HL-60/S4 treated with retinoic acid at 250 ng/mL for 4 days and 3 days (cell line): ENCODE measurements around the gene GM2A.
"Not testable (repeated sequence)": the region's sequence is repeated elsewhere in the genome, so short reads cannot be mapped to it uniquely, and the experiment has no call there.

Source experiments
- in situ Hi-C: fragments of 300-500 bp; cut with MboI; formaldehyde crosslinking; loops from 2 replicates; pipeline ENCODE4 v1.7.0; 2022; ENCODE audit warnings: low sequenced_read_pairs

The GM2A gene

DNA sequence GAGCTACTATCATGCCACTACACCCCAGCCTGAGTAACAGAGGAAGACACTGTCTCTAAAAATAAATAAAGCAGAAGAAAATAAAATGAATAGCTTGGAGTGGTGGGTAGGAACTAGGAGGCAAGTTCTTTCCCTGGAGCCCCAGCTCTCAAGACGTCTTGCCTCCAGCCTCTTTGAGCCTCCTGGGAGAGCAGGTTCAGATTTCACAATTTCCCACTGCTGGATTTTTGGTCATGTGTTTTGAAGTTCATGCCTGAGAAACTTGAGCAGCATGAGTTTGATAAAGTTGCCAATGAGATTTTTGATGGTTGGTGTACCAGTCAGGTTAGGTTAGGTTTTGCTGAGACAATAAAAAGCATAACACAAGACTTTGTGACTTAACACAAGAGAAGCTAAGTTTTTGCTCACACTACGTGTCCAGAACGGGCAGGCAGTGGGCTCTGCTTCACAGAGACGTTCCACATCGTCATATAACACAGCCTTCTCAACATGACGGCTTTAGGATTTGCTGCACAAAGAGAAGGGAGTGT lies 25.0 kb upstream of the GM2A start:
- in situ Hi-C loops = no loop called here

DNA sequence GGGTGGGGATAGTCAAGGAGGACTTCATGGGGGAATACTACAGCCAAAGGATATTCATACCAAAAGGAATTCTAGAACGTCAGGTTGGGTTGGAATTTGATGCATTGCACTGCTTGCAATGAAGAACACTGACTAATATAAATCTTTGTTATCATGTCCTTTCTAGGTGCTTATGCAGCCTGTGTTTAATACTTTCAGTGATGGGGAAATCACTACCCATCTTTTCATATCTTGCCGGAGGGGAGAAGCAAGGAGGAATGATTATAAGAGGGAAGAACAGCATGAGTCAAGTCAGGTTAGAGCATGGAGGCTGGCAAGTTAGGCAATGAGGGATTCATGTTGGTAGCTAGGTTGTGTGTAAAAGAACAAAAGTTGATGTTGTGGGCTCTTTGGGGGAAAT lies 24.0 kb upstream of the GM2A start:
- in situ Hi-C loops = no loop called here

DNA sequence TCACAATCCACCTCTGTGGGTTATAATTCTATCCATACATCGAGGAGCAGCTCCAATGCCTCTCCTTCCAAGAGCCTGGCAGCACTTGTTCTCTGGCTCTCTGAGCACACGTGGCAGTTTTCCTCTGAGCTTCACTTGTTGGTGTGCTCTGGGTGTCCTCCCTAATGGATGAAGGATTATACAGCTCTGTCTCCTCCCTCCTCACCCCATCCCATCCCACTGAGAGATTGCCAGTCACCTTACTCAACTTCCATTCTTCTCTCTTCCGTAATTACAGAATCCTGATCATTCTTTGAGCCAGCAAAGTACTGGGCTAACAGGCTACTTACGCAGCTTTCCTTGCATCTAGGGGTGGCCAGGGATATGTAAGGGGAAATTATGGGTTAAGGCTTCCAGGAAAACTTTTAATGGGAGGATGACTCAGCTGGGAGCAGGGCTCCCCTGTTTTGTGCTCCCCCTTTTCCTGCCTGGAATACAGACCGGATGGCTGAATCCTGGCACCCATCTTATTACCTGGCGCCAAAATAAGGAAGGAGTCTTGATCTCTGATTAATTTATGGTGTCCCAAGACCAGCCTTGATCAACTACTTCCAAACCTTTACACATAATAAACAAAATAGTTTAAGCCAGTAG lies 22.8 kb upstream of the GM2A start:
- in situ Hi-C loops = no loop called here

DNA sequence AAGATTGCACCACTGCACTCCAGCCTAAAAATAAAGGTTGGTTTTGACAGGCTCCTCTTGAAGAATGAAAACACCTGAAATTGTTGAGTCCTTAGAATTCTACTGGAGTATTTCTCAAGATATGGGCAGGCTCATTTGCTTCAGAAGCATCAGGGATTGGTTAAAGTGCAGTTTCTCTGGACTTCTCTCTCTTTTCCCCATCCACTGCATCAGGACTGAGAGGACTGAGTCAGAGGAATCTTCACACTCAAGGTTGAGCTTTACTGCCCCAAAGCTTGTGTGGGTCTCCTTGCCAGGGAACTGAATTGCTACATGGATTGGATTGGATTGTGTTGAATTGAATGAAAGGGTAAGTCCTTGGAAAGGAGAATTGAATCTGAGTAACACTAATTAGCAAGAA lies 21.6 kb upstream of the GM2A start:
- in situ Hi-C loops = no loop called here

DNA sequence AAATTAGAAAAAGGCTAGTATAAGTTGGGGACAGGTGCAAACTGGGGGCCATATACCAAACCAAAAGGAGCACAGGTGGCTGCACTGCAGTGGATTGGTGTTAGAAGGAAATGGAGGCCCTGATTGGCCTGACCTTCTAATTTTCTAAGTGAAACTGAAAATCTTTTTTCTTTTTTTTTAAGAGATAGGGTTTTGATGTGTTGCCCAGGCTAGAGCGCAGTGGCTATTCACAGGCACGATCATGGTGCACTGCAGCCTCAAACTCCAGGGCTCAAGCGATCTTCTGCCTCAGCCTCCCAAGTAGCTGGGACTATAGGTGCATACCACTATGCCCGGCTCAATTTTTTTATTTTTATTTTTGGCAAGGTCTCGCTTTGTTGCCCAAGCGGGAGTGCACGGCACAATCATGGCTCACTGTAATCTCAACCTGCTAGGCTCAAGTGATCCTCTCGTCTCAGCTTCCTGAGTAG lies 19.3 kb upstream of the GM2A start:
- in situ Hi-C loops = no loop called here

DNA sequence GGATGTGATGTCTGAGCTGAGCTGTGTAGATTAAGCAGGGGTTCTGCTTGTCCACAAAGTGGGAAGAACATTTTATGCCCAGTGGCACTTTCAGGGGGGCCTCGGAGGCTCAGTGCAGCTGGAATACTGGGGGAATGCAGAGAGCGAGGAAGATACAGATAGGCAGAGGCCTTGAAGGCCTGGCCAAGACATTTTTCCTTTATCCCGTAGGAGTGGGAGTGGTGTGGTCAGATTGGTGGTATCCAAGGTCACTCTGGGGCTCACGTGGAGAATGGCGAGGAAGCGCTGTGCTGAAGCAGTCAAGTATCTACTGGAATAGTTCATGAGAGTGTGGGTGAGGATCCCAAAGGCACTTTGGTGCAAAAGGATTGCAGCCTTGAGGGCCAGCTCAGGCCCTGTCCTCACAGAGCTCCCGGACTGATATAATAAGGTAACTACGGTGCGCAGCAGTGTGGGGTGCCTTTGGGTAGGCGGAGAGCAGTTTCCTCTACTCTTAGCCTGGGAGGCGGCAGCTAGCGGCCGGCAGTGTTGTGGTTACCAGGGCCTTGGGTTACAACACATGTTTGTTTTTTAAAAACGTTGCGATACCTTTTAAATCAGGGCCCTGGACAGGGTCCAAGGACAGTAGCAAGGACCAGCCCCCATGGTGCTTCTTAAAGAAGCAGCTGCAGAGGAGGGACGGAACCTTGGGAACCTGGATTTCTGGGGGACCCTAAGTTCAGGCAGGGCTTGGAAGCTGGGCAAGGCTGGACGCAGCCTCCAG lies 18.3 kb upstream of the GM2A start:
- in situ Hi-C loops = no loop called here

DNA sequence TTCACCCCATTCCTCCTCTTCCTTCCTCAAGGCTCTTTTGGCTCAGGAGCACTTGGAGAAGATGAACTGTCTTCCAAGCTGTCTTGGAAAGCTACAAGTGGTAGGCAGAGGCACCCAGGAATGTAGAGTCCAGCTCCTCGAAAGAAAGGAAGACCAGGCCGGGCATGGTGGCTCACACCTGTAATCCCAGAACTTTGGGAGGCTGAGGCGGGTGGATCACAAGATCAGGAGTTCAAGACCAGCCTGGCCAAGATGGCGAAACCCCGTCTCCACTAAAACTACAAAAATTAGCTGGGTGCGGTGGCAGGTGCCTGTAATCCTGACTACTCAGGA lies 17.8 kb upstream of the GM2A start:
- in situ Hi-C loops = not testable (repeated sequence)

DNA sequence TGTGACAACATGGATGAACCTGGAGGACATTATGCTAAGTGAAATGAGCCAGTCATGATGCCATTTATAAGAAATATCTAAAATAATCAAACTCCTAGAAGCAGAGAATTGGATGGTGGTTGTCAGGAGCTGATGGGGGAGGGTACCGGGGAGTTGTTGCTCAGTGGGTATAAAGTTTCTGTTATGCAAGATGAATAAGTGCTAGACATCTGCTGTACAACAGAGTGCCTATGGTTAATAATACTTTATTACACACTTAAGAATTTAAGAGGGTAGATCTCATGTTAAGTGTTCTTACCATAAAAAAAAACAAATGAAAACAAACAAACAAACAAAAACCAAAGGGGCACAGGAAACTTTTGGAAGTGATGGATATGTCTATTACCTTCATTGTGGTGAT lies 16.1 kb upstream of the GM2A start:
- in situ Hi-C loops = no loop called here

DNA sequence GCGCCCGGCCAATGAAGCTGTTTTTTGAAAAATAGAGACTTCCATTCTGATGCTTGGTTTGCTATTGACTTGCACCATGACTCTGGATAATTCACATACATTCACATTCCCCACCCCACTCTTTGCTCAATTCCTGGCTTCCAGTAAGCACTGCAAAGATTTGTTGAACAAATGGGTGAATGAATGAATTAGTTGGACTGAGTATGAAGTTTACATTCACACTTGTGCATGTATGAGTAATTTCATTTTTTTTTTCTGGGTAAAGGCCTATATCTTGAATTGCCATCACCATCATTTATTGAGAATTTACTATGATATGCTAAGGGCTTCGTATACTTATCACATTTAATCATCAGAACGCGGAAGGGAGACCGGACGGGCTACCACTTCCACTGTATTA lies 15.3 kb upstream of the GM2A start:
- in situ Hi-C loops = no loop called here

DNA sequence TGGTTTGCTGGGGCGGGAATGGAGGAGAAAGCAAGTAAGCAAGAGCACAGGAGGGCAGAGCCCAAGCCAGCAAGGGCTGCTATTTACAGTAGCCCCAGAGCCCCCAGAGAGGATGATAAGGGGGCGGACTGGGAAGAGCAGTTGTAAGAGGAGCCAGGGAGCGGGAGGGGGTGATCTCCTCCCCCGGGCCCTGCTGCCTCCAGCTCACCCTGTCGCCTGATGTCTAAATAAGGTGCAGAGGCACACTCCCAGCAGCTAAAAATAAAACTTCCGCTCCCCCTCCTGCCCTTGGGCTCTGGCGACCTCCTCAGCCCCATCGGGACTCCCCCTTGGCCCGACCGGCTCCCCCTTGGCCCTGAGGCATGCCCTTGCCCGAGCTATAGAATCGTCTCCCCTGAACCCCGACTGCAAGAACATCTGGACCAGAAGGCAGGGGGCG lies 14.7 kb upstream of the GM2A start:
- in situ Hi-C loops = no loop called here

DNA sequence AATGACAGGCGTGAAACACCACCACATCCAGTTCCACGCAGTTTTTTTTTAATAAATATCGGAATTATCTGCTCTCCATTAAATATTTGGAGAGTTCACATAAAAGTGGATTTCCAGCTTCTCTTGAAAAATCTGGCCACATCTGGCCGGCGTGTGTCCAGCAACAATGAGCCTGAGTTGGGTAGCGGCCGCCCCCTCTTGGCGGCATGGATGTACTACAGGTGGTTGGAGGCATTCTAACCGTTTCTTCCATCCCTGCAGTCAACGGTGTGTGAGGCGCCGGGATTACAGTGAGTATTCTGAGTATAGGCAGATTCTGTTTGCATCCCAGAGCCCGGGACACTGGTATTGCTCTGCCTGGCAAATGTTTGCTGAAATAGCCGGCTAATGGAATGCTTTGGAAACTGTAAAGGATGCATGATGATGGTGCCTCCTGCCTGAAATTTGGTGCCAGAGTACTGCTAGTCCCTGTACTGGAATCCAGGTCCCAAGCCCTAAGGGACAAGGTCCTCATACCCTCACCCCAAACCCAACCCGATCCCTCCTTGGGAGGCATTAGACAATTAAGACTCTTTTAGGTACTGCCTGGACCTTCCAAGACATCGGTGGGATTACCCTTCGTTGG lies 13.6 kb upstream of the GM2A start:
- in situ Hi-C loops = no loop called here

DNA sequence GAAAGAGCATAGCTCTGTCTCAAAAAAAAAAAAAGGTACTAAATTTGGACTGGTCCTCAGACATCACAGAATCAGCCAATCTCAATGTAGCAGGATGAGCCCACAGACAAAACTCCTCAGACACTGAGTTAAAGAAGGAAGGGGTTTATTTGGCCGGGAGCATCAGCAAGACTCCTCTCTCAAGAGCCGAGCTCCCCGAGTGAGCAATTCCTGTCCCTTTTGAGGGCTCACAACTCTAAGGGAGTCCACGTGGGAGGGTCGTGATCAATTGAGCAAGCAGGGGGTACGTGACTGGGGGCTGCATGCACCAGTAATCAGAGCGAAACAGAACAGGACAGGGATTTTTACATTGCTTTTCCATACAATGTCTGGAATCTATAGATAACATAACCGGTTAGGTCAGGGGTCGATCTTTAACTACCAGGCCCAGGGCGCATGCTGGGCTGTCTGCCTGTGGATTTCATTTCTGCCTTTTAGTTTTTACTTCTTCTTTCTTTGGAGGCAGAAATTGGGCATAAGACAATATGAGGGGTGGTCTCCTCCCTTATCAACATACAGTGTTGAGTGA lies 12.6 kb upstream of the GM2A start:
- in situ Hi-C loops = not testable (repeated sequence)

DNA sequence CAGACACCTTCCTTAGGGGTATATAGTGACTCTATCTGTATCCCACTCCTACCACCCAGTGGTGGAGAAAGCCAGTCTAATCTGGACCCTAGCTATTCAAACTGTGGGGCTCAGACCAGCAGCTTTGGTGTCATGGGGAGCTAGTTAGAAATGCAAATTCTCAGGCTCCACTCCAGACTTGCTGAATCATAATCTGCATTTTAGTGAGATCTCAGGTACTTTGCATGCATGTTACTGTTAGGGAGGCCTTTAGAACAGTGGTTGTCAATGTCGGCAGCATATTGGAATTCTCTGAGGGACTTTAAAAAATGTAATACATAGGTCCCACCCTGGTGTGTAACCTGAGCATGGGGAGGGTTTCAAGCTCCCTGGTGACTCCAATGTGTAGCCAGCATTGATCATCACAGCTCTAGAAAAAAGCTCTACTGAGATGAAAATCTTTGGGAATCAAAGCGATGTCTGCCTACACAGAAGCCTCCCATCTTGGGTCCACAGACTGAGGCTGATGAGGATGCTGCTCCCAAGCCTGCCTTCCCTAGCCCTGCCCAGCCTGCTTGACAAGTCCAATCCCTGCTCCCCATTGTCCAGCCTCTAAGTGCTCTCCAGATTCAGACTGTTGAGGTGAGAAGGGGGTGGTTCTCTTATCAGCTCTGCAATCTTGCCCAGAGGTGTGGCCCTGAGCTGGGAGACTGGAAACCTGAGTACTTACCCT lies 11.9 kb upstream of the GM2A start:
- in situ Hi-C loops = no loop called here

DNA sequence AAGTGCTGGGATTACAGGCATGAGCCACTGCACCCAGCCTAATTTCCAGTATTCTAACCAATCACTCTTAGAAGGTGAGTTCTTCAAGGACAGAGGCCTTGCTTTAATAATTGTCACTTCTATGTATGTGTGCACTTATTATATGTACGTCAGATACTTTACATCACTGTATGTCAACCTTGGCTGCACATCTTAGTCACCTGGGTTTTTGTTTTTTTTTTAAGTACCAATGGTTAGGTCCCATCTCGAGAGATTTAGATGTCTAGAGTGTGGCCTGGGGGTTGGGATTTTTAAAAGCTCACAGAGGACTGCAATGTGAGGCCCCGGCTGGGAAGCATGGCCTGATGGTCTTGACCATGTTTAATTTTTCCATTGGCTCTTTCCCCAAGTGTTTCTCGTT lies 9.9 kb upstream of the GM2A start:
- in situ Hi-C loops = no loop called here

DNA sequence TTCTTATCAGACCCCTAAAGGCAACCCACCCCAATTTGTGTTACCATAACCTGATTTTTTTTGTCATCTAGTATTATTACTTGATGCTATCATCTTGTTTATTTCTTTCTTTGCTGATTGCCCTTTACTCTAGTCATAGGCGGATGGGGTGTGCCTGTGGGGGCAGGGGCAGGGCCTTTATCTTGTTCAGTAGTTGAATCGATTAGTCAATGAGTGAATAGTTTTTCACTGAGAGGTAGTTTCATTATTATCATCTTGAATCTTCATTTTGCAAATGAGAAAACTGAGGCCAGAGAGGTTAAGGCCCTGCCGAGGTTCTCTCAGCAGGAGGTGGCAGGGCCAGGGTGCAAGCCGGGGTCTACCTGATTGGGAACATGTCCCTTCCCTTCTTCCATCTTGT lies 9.4 kb upstream of the GM2A start:
- in situ Hi-C loops = no loop called here

DNA sequence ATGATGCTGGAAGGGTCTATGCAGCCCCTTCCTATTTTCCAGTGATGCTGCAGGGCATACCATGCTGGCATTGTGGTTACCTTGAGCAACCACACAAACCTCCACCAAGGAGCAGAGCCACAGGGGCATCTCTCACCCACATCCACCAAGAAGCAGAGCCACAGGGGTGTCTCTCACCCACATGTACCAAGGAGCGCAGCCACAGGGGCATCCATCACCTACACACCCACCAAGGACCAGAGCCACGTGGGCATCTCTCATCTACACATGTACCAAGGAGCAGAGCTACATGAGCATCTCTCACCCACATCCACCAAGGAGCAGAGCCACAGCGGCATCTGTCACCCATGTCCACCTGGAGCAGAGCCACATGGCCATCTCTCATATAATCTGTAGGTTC lies 8.8 kb upstream of the GM2A start:
- in situ Hi-C loops = no loop called here

DNA sequence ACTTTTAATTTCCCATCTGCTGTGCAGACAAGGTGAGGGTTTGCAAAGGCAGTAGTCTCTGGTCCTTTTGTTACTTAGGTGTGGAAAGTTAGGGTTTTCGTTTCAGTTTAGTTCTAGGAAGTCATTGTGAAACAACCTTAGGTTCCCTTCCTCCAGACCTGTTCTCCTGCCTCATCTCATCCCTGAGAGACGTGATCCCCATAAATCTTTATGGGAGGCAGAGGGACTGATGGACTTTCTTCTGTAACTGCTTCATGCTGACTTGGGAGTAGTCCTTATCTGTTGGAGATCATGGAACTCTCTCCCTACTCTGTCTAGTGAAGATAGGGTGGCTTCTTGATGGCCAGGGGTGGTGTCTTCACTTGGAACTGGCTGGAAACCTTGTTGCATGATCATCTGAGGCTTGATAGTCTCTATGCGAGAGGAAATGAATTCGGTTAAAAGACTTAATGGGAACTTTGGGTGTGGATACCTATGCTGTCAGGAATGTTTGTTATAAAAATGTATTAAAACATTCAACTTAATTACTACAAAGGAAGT lies 7.2 kb upstream of the GM2A start:
- in situ Hi-C loops = no loop called here

DNA sequence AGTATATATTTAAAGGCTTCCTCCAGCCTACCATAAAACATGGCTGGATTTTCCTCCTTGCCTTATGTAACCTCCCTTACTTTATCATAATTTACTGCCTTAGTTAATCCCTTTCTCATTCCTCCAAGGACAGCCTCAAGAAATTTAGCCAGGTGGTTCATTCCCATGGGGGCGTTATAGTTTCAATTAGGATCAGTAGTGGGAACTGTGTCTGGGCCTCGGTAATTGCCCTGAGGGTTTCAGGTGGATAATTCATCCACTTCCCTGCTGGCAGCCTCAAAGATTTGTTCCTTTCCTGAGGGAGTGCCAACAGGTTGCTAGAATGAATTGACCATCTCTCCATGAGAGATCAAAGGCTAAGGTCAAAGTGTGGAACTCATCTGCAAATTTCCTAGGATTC lies 4.3 kb upstream of the GM2A start:
- in situ Hi-C loops = no loop called here

DNA sequence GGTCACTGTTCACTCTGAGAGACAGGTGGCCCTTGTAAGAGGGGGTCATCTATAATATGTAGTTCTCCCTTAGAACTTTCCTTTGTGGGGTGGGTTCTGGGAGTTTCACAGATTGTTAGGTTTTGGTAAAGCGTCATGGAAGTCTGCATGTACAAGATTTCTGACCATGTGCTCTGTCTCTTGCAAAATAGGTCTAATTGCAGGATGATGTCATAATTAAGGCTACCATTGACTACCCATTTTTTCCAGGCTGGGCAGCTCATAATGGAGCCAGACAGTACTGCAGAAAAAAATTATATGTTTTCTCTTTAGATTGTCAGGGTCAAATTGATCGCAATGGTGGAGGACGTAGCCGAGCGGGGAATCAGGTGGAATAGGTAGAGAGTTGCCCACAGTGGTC lies 3.7 kb upstream of the GM2A start:
- in situ Hi-C loops = no loop called here

DNA sequence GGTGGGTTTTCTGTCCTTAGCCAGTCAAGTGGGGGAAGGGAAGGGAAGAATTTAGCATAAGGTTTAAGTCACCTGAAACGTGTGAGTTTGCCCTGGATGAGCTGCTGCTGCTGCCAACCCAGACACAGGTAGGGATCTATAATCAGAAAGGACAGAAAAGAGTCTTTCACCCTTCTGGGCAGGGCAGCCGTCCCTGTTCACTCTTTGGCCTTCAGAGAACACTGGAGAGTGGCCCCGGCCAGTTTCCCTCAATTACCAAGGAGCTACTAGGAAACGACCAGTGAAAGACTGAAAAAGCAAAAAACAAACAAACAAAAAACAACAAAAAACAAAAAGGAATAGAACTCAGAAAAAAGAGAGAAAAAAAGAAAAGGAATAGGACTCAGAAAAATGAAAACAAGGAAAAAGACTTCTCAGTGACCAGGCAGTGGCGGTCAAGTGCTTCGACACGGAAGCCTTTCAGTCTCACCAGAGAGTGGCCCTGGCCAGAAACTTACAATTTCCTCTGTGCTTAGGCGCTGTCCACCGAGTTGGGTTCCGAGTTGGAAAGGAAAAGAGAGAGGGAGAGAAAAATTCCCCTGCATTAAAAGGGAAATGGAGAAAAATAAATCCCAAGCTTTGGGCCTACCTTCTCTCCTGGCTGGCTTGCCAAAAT lies 2.5 kb upstream of the GM2A start:
- in situ Hi-C loops = no loop called here
